ENCODE data around the gene TPST2. TPM values are rescaled to one million over a fixed set of nuclear protein-coding genes. Genes with fewer than 3 reads are reported as not detected.

Gene TPST2
- polyA plus RNA-seq, 1 experiment: 33.6 TPM

GRCh38 chr22:26479792-26480610 is 109.9 kb downstream of the TPST2 start:
- no peaks in the 10 kb centered on the region for H3K9me3 ChIP-seq (ENCODE audit: control insufficient read depth, insufficient read depth, low read length)
- no peak overlapping the region for H3K27ac ChIP-seq (ENCODE audit: low read depth, low read length)
- CTCF ChIA-PET: interaction anchor here (0.9 to 1.9 kb wide), 4 partner anchors 18 to 185 kb away, joined by 4 to 6 read pairs (median 6); no protein-coding TSS in a partner anchor
- no peak for DNase-seq (ENCODE audit: low read depth, low spot score)
- no peaks in the 10 kb centered on the region for H3K27me3 ChIP-seq (ENCODE audit: control insufficient read depth, insufficient read depth, low read length)
- POLR2A ChIA-PET: no interaction called here
- H3K4me3 ChIP-seq (ENCODE audit: low read depth, low read length): no peak overlapping the region
- no peak for TF ChIP-seq CTCF (IDR thresholded peaks at IDR 0.05; ENCODE audit: low read depth, low read length)

- no peak for TF ChIP-seq CTCF (IDR thresholded peaks at IDR 0.05; ENCODE audit: low read depth, low read length)
- DNase-seq (ENCODE audit: low read depth, low spot score): no peak
- ChIA-PET CTCF (interaction anchor here (0.7 to 1.5 kb wide), 3 partner anchors 18 to 187 kb away, joined by 3 to 6 read pairs (median 3); no protein-coding TSS in a partner anchor), POLR2A (no interaction called here)
- no peaks in the 10 kb centered on the region for H3K9me3 ChIP-seq (ENCODE audit: control insufficient read depth, insufficient read depth, low read length)
- H3K27me3 ChIP-seq (ENCODE audit: control insufficient read depth, insufficient read depth, low read length): no peaks in the 10 kb centered on the region
- no peak overlapping the region for H3K27ac ChIP-seq (ENCODE audit: low read depth, low read length)
- no peak overlapping the region for H3K4me3 ChIP-seq (ENCODE audit: low read depth, low read length)
Observed at GRCh38 chr22:26479043-26479791, 110.7 kb downstream of the TPST2 start.

- ChIA-PET CTCF (interaction anchor here (1.3 kb wide), 1 partner anchor 17 kb away, joined by 4 read pairs; no protein-coding TSS in a partner anchor), POLR2A (no interaction called here)
- Histone ChIP-seq H3K4me3 (ENCODE audit: low read depth, low read length) (no peak overlapping the region), H3K9me3 (ENCODE audit: control insufficient read depth, insufficient read depth, low read length) (no peaks in the 10 kb centered on the region), H3K27me3 (ENCODE audit: control insufficient read depth, insufficient read depth, low read length) (no peaks in the 10 kb centered on the region), H3K27ac (ENCODE audit: low read depth, low read length) (peak overlapping the region; percentile 62)
- DNase-seq (ENCODE audit: low read depth, low spot score): no peak
- TF ChIP-seq CTCF (IDR thresholded peaks at IDR 0.05; ENCODE audit: low read depth, low read length): no peak
Observed at GRCh38 chr22:26477341-26477731, 112.6 kb downstream of the TPST2 start.

- Histone ChIP-seq H3K27ac (ENCODE audit: low read depth, low read length) (peak overlapping the region; percentile 62), H3K4me3 (ENCODE audit: low read depth, low read length) (no peak overlapping the region), H3K9me3 (ENCODE audit: control insufficient read depth, insufficient read depth, low read length) (no peaks in the 10 kb centered on the region), H3K27me3 (ENCODE audit: control insufficient read depth, insufficient read depth, low read length) (no peaks in the 10 kb centered on the region)
- peak; percentile 16 for DNase-seq (ENCODE audit: low read depth, low spot score)
- TF ChIP-seq CTCF (IDR thresholded peaks at IDR 0.05; ENCODE audit: low read depth, low read length): no peak
- CTCF ChIA-PET: interaction anchor here (0.7 to 1.3 kb wide), 3 partner anchors 16 to 111 kb away, joined by 3 to 4 read pairs (median 4); no protein-coding TSS in a partner anchor
- POLR2A ChIA-PET: no interaction called here
Observed at GRCh38 chr22:26476705-26477340, 113.1 kb downstream of the TPST2 start.

All from AG04450 (cell line).